ENCODE data around the gene SPATA12. TPM values are rescaled to one million over a fixed set of nuclear protein-coding genes. Genes with fewer than 3 reads are reported as not detected.
A peak's percentile ranks its signal among the peaks of the same experiment; 100 is the strongest.

Gene SPATA12
- under 1 TPM in 6 of 10 donors, not detected in 4; 0.08 to 0.19 (median 0.09) TPM for polyA plus RNA-seq (ENCODE audit: insufficient read length in 10 of 10)
- long read RNA-seq, donor 1 = 0 reads
- long read RNA-seq, donor 2 = 0 reads
- long read RNA-seq, donor 3 = 0 reads
- long read RNA-seq, donor 4 = 0 reads
- long read RNA-seq, donor 5 = 0 reads
- long read RNA-seq, donor 6 = 0 reads
- long read RNA-seq, donor 7 = 0 reads
- long read RNA-seq, donor 8 = 0 reads
- long read RNA-seq, donor 9 = 0 reads

- peak in 2 of 3 donors; percentile 36 to 58 for DNase-seq
Observed at GRCh38 chr3:57060089-57060821, at the start of gene SPATA12. SPATA12 (plus strand) TSS chr3:57060664; CDS start chr3:57073695, 13,031 bp downstream.

DNA sequence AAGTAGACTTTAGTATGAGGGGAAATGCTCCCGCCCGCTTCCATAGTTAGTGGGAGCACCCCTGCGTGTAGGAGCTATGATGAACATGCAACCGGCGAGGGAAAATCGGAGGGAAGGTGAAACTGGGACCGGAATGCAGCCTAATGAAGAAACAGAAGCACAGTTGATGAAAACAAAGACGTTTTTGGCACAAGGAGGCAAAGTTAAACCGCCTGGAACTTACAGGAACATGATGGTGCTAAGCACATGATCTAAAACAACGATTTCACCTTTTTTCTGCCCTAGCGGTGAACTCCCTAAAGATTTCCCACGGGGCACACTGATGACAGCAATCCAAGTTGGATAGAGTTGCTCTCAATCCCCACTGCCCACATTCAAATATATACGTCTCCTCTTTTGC, 49.4 kb upstream of the SPATA12 start:
- DNase-seq = no peak

- DNase-seq = no peak
Observed at GRCh38 chr3:57012847-57013246, 47.6 kb upstream of the SPATA12 start.

- DNase-seq = no peak
Observed at GRCh38 chr3:57015350-57015729, 45.1 kb upstream of the SPATA12 start.

DNA sequence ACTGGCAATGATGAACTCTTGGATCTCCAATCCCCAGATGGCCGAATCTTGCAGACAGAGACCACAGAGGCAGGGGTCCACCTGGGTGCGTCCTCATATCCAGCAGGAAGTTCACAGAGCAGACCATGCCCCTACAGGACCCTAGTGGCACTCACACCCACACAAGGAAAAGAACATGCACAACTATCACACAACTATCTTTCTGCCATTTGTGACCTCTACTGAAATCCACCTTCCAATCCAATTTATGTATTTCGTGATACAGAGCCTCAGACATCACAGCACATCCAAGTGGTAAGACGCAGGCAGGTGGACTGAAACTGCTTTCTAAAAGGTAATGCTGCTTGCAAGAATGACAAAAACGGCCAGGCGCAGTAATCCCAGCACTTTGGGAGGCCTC, 44.6 kb upstream of the SPATA12 start:
- no peak for DNase-seq

DNA sequence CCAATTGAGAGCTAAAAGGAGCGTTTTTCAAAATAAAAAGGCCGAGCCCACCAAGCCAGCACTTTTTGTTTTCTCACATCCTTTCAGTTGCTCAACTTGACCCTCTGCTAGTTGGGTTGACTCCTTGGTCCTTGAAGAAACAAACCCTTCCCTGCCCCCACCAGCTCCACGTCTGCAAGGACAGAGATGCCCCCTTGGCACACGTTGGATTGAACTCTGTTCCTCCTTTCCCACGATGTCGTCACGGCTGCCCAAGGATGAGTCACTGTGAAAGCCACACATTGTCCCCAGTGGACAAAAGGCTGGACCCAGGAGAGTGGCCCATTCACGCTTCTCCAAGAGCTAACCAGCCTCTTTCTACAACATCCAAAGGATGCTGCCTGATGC, 43.0 kb upstream of the SPATA12 start:
- no peak for DNase-seq

- no peak for DNase-seq
Observed at GRCh38 chr3:57018246-57018645, 42.2 kb upstream of the SPATA12 start.

DNA sequence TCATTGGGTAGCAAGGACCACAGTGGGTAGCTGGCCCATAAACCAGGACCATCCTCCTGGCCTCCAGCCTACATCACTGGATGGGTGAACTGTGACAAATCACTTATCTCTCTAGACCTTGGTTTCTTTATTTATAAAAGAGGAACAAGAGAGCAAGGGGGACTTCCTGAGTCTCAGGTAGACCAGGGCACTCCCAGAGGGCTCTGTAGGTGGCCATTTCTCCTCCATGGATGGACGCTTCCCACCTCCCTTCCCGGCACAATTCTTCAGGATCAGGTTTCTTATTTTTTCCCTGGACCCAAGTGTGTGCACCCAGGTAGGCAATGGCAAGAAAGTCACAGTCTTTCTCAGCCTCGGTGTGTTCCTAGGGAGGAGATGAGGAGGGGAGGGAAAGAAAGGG, 41.4 kb upstream of the SPATA12 start:
- no peak for DNase-seq

GRCh38 chr3:57025237-57025636, 35.2 kb upstream of the SPATA12 start:
- no peak for DNase-seq

DNA sequence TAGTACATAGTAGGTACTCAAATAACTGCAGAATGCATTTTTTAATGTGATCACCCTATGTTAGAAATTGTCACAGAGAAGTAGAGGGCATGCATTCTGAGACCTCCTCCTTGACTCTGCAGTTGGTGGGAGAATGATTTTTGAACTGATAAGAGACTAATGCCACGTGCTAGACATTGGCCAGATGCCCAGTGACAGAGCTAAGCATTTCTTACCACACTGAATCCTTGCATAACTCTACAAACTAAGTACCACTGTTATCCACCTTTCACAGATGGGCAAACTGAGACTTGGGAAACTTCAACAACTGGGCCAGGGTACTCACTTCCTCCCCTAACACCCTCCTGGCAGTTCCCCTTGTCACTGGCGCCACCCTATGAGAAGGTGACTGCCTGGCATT, 33.5 kb upstream of the SPATA12 start:
- no peak for DNase-seq

- DNase-seq = no peak
Observed at GRCh38 chr3:57029383-57029782, 31.1 kb upstream of the SPATA12 start.

- no peak for DNase-seq
Observed at GRCh38 chr3:57029924-57030323, 30.5 kb upstream of the SPATA12 start.

DNA sequence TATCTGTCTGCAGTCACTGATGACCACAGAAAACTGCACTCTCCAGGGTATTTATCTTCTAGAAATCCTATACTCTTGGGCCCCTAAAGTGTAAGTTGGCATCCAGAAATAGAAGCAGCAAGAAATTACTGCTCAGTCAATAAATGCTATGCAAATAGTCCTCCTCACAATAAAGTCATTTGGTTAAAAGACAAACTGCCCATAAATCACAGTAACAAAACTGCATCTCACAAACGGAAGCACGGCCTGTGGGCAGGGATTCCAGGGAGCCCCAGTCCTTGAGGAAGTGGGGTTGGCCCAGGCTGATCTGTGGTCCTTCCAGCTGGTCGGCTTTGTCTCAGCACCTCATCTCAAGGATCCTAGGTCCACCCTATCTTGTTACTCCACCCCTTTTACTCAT, 29.7 kb upstream of the SPATA12 start:
- DNase-seq = no peak

DNA sequence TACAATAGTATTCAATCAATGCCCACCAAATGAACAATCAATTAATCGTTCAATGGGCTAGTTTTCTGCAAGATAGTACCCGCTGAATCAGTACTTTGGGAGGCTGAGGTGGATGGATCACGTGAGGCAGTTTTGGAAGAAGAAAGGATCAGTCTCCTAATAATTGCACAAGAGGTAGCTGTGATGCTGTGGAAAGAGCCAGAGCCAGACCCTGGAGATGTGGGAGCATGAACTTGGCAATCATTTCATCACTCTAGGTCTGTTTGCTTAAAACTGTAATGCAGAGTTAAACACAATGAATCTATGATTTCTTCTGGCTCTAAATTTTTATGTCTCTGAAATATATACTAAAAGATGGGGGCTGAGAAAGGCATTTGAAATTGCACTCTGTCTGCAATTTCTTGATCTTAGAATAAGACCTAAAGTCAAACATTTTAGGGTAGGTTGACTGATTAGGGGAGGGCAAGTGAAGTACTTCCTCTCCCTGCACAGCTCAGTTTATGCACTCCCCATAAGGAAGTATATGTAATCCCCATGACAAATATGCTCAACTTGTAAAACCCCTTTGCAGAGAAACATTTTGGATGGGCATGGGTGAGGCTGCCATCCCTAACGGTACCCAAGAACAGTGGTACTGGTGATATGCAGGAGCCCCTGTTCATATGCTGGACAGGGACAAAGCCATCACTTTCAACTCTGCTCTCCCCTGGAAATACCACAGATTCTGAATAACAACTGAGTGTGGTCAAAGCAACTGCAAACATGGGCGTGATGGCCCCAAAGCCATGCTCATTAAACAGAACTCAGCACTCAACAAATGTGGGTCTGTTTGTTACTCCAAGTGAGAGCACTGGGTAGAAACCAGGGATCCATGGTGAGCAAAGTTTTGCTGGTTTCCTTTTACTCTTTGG, 28.6 kb upstream of the SPATA12 start:
- DNase-seq = peak in 1 of 3 donors; percentile 27

DNA sequence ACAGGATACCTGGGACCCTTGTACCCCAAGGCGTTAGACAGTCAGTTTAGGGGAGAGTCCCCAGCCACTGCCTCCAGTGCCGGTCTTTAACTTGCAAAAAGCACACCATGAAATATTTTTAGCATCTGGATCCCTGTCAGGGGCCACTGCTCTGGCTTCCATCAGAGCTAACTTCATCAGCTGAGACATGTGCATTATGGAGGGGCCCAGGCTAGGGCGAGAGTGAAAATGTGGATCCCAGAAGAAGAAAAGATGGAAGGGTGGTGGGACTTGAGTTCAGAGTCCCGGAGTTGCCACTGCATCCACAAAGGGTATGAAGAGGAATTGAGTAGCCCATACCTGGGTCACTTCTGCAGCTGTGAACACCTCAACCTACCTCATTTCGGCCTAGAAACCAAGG, 23.5 kb upstream of the SPATA12 start:
- peak in 1 of 3 donors; percentile 26 for DNase-seq

DNA sequence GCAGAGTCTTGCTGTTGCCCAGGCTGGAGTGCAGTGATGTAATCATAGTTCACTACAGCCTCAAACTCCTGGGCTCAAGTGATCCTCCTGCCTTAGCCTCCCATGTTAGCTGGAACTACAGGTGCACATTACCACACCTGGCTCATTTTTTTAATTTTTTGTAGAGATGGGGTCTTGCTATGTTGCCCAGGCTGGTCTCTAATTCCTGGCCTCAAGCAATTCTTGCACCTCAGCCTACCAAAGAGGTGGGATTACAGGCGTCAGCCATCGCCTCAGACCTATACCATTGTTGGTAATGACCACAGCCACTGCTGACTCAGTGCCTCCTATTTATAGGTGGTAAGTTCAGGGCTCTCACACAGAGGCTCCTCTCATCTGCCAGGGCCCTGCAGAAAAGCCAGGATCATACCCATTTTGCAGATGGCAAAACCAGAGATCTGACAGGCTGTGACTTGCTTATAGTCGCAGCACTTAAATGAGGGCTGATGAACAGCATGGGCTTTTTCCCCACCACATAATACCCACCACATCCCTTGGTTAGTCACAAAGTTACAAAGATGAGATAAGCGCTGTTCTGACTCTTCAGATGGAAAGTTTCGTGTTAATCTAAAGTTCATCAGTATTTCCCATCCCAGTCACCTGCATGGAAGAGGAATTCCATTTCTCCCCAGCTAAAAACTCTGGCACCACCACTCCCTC, 21.8 kb upstream of the SPATA12 start:
- no peak for DNase-seq

DNA sequence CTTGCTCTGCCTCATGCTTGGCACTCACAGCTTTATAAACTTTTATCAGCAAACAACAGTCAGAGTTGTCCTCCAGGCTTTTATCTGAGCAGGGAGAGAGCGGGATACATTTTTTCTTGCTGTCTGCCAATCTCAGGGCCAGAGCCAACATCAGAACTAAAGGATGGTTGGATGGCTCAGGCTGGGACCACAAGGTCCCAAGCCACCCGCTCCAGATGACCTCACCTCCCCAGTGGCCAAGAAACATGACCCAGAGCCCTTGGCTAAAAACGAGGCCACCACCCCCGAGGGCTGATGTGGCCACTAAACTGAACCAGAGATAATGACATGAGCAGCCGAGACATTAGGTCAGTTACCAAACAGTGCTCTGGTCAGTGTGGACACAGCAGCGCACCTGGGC, 18.8 kb upstream of the SPATA12 start:
- DNase-seq = no peak

- no peak for DNase-seq
Observed at GRCh38 chr3:57043518-57043917, 16.9 kb upstream of the SPATA12 start.

DNA sequence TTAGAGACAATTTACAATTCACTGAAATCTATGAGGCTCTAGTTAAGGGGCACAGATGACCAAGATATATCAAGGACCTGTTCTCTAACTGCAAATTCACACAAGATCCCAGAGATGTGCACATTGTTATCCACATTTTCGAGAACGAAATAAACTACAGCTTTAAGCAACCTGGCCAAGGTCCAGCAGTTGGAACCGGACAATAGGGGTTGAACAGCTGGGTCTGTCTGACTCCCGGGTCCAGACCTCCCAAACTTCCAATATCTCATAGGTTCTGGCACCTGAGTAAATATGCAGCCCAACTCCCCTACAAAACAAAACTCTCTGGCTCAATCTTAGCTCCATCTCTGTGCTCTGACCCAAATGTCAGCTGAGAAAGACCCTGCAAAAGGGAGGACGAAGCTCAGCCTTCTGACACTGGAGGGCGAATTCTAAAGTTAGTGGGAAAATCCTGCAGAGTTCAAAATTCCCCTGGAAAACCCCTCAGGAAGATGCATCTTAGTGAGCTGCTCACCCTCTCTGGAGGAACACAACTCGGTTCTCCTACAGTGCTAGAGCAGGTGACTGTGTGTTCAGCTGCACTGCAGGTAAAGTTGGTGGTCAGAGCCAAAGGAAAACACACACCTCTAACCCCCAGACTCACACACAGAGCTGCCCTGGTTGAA, 14.2 kb upstream of the SPATA12 start:
- peak; percentile 61 to 89 (median 76) for DNase-seq

GRCh38 chr3:57048052-57048671, 12.3 kb upstream of the SPATA12 start:
- DNase-seq = peak; percentile 85 to 96 (median 90)

DNA sequence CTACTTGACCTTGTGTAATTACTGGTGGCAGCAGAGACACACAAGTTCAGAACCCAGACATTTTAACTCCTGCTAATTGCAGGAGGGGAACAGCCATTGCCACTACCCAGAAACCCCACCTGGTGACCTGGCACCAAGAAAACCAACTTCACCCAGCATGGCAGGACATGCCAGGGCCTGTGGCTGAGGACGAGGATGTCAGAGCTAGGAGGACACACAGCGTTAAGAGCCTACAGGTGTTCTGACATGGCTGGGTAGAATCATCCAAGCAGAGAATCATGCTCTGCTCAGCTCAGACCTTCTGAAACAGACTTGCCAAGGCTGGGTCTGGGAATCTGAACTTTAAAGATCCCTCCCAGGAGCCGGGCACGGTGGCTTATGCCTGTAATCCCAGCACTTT, 11.7 kb upstream of the SPATA12 start:
- DNase-seq = no peak

All from muscle of back (tissue), 13 donors.